ENCODE measurements around the gene OR2W1.

Gene OR2W1

DNA sequence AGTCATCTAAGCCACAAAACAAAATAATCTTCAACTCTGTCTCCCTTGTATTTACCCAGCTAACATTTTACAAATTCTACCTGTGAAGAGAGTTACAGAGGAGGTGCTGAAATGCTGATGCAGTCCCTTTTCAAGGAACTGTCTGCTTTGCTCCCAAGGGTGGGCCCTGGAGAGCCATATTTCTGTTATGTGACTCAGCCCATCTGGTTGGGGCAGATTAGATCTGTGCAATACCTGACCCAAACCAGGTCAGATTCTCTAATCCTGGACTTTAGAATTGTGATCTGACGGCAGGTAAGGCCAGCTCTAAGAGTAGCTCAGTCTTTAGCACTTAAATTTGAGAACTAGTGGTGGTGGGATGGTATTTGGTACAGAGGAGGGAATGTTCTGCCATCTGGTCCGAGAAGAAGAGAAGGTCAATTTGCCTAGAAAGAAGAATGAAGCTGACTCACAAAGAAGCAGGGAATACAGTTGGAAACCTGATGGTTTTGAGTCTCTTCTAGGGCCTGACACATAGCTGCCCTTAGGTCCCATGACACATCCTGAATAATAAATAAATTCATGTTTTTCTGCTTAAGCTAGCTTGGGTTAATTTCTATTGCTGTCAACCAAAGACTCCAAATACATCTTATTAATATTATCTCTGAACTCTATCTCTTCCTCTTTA, 48.0 kb downstream of the OR2W1 start:
- no peak for DNase-seq (ENCODE audit: low spot score)

DNA sequence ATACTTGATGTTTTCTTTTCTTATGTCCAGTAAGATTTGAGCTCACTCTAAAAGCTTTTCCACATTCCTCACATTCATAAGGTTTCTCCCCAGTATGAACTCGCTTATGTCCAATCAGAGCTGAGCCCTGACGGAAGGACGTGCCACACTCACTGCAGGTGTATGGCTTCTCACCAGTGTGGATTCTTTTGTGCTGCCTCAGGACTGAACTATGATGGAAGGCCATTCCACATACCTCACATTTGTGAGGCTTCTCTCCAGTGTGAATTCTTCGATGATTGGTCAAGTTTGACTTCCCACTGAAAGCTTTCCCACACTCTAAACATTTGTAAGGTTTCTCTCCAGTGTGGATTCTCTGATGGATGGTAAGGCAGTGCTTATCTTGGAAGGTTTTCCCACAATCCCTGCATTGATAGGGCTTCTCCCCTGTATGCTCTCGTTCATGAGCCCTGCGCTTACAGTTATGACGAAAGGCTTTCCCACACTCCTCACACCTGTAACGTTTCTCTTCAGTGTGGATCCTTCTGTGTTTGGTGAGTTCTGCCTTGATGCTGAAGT, 49.8 kb downstream of the OR2W1 start:
- no peak for DNase-seq (ENCODE audit: low spot score)
